ENCODE data around the gene CDH22.

Gene CDH22

GRCh38 chr20:46174469-46175126 lies 133.7 kb downstream of the CDH22 start:
- Mint-ChIP-seq H3K27me3 (peaks cover 87% of the 10 kb centered on the region), H3K27ac (ENCODE audit: low read depth) (no peak overlapping the region), H3K4me3 (no peak overlapping the region), H3K36me3 (ENCODE audit: insufficient read depth) (no peaks in the 10 kb centered on the region), H3K9me3 (no peaks in the 10 kb centered on the region), H3K4me1 (no peaks in the 10 kb centered on the region)
- ATAC-seq (replicated peaks; ENCODE audit: extremely low read depth, poor library complexity, severe bottlenecking) (peak; percentile 72), DNase-seq (ENCODE audit: low spot score in 2 of 2) (peak; percentile 23 to 46)

GRCh38 chr20:46173652-46174468 lies 134.4 kb downstream of the CDH22 start:
- no peaks in the 10 kb centered on the region for H3K36me3 Mint-ChIP-seq (ENCODE audit: insufficient read depth)
- no peak overlapping the region for H3K27ac Mint-ChIP-seq (ENCODE audit: low read depth)
- H3K27me3 Mint-ChIP-seq, result peaks cover 79% of the 10 kb centered on the region
- no peaks in the 10 kb centered on the region for H3K4me1 Mint-ChIP-seq
- ATAC-seq (replicated peaks; ENCODE audit: extremely low read depth, poor library complexity, severe bottlenecking) (no peak), DNase-seq (ENCODE audit: low spot score in 2 of 2) (no peak)
- H3K4me3 Mint-ChIP-seq, result no peak overlapping the region
- no peaks in the 10 kb centered on the region for H3K9me3 Mint-ChIP-seq

GRCh38 chr20:46172961-46173536 lies 135.2 kb downstream of the CDH22 start:
- H3K9me3 Mint-ChIP-seq, result no peaks in the 10 kb centered on the region
- no peak overlapping the region for H3K4me3 Mint-ChIP-seq
- H3K27ac Mint-ChIP-seq (ENCODE audit: low read depth), result no peak overlapping the region
- no peaks in the 10 kb centered on the region for H3K4me1 Mint-ChIP-seq
- no peak for DNase-seq (ENCODE audit: low spot score in 2 of 2)
- ATAC-seq (replicated peaks; ENCODE audit: extremely low read depth, poor library complexity, severe bottlenecking), result no peak
- peaks cover 71% of the 10 kb centered on the region for H3K27me3 Mint-ChIP-seq
- H3K36me3 Mint-ChIP-seq (ENCODE audit: insufficient read depth), result no peaks in the 10 kb centered on the region

- peaks cover 66% of the 10 kb centered on the region for H3K27me3 Mint-ChIP-seq
- H3K4me1 Mint-ChIP-seq, result no peaks in the 10 kb centered on the region
- H3K36me3 Mint-ChIP-seq (ENCODE audit: insufficient read depth), result no peaks in the 10 kb centered on the region
Observed at GRCh38 chr20:46172455-46172854, 135.8 kb downstream of the CDH22 start.

GRCh38 chr20:46171909-46172308 lies 136.4 kb downstream of the CDH22 start:
- Mint-ChIP-seq H3K36me3 (ENCODE audit: insufficient read depth) (no peaks in the 10 kb centered on the region), H3K27ac (ENCODE audit: low read depth) (no peak overlapping the region), H3K4me3 (no peak overlapping the region), H3K9me3 (no peaks in the 10 kb centered on the region), H3K27me3 (peaks cover 68% of the 10 kb centered on the region), H3K4me1 (no peaks in the 10 kb centered on the region)
- DNase-seq (ENCODE audit: low spot score in 2 of 2) (no peak), ATAC-seq (replicated peaks; ENCODE audit: extremely low read depth, poor library complexity, severe bottlenecking) (no peak)

More at GRCh38 chr20:46172455-46172854, 135.8 kb downstream of the CDH22 start:
- ATAC-seq (replicated peaks; ENCODE audit: extremely low read depth, poor library complexity, severe bottlenecking), result no peak
- H3K4me3 Mint-ChIP-seq, result no peak overlapping the region
- DNase-seq (ENCODE audit: low spot score in 2 of 2), result no peak
- no peaks in the 10 kb centered on the region for H3K9me3 Mint-ChIP-seq
- no peak overlapping the region for H3K27ac Mint-ChIP-seq (ENCODE audit: low read depth)

GRCh38 chr20:46171476-46171875 lies 136.8 kb downstream of the CDH22 start:
- Mint-ChIP-seq H3K27ac (ENCODE audit: low read depth) (no peak overlapping the region), H3K36me3 (ENCODE audit: insufficient read depth) (no peaks in the 10 kb centered on the region), H3K9me3 (no peaks in the 10 kb centered on the region), H3K27me3 (peaks cover 68% of the 10 kb centered on the region), H3K4me1 (no peaks in the 10 kb centered on the region), H3K4me3 (no peak overlapping the region)
- ATAC-seq (replicated peaks; ENCODE audit: extremely low read depth, poor library complexity, severe bottlenecking), result no peak
- no peak for DNase-seq (ENCODE audit: low spot score in 2 of 2)

- no peak for DNase-seq (ENCODE audit: low spot score in 2 of 2)
- no peak for ATAC-seq (replicated peaks; ENCODE audit: extremely low read depth, poor library complexity, severe bottlenecking)
Observed at GRCh38 chr20:46169245-46170171, 138.8 kb downstream of the CDH22 start.

GRCh38 chr20:46168438-46168837 lies 139.9 kb downstream of the CDH22 start:
- DNase-seq (ENCODE audit: low spot score in 2 of 2) (no peak), ATAC-seq (replicated peaks; ENCODE audit: extremely low read depth, poor library complexity, severe bottlenecking) (no peak)
- no peaks in the 10 kb centered on the region for H3K36me3 Mint-ChIP-seq (ENCODE audit: insufficient read depth)
- no peaks in the 10 kb centered on the region for H3K9me3 Mint-ChIP-seq
- H3K27me3 Mint-ChIP-seq, result peaks cover 68% of the 10 kb centered on the region
- no peak overlapping the region for H3K27ac Mint-ChIP-seq (ENCODE audit: low read depth)
- no peaks in the 10 kb centered on the region for H3K4me1 Mint-ChIP-seq
- H3K4me3 Mint-ChIP-seq, result no peak overlapping the region

More at GRCh38 chr20:46169245-46170171, 138.8 kb downstream of the CDH22 start:
- H3K4me3 Mint-ChIP-seq, result no peak overlapping the region
- no peaks in the 10 kb centered on the region for H3K36me3 Mint-ChIP-seq (ENCODE audit: insufficient read depth)
- H3K4me1 Mint-ChIP-seq, result no peaks in the 10 kb centered on the region
- H3K27me3 Mint-ChIP-seq, result peaks cover 66% of the 10 kb centered on the region
- H3K27ac Mint-ChIP-seq (ENCODE audit: low read depth), result no peak overlapping the region
- H3K9me3 Mint-ChIP-seq, result no peaks in the 10 kb centered on the region

- ATAC-seq (replicated peaks; ENCODE audit: extremely low read depth, poor library complexity, severe bottlenecking) (no peak), DNase-seq (ENCODE audit: low spot score in 2 of 2) (no peak)
- H3K27ac Mint-ChIP-seq (ENCODE audit: low read depth), result no peak overlapping the region
- H3K36me3 Mint-ChIP-seq (ENCODE audit: insufficient read depth), result no peaks in the 10 kb centered on the region
- H3K27me3 Mint-ChIP-seq, result peaks cover 68% of the 10 kb centered on the region
- no peaks in the 10 kb centered on the region for H3K9me3 Mint-ChIP-seq
- no peak overlapping the region for H3K4me3 Mint-ChIP-seq
- H3K4me1 Mint-ChIP-seq, result no peaks in the 10 kb centered on the region
Observed at GRCh38 chr20:46167080-46167479, 141.2 kb downstream of the CDH22 start.

GRCh38 chr20:46164254-46164653 lies 144.0 kb downstream of the CDH22 start:
- DNase-seq (ENCODE audit: low spot score in 2 of 2) (no peak), ATAC-seq (replicated peaks; ENCODE audit: extremely low read depth, poor library complexity, severe bottlenecking) (no peak)
- no peaks in the 10 kb centered on the region for H3K9me3 Mint-ChIP-seq
- no peak overlapping the region for H3K4me3 Mint-ChIP-seq
- no peak overlapping the region for H3K27ac Mint-ChIP-seq (ENCODE audit: low read depth)
- no peaks in the 10 kb centered on the region for H3K4me1 Mint-ChIP-seq
- H3K27me3 Mint-ChIP-seq, result peaks cover 57% of the 10 kb centered on the region
- H3K36me3 Mint-ChIP-seq (ENCODE audit: insufficient read depth), result no peaks in the 10 kb centered on the region

GRCh38 chr20:46161921-46162320 lies 146.4 kb downstream of the CDH22 start:
- peaks cover 76% of the 10 kb centered on the region for H3K27me3 Mint-ChIP-seq
- no peak overlapping the region for H3K4me3 Mint-ChIP-seq
- no peaks in the 10 kb centered on the region for H3K4me1 Mint-ChIP-seq
- DNase-seq (ENCODE audit: low spot score in 2 of 2), result no peak
- no peak overlapping the region for H3K27ac Mint-ChIP-seq (ENCODE audit: low read depth)
- H3K36me3 Mint-ChIP-seq (ENCODE audit: insufficient read depth), result no peaks in the 10 kb centered on the region
- no peak for ATAC-seq (replicated peaks; ENCODE audit: extremely low read depth, poor library complexity, severe bottlenecking)
- H3K9me3 Mint-ChIP-seq, result no peaks in the 10 kb centered on the region

GRCh38 chr20:46160661-46161060 lies 147.6 kb downstream of the CDH22 start:
- DNase-seq (ENCODE audit: low spot score in 2 of 2) (no peak), ATAC-seq (replicated peaks; ENCODE audit: extremely low read depth, poor library complexity, severe bottlenecking) (no peak)
- no peaks in the 10 kb centered on the region for H3K9me3 Mint-ChIP-seq
- H3K27me3 Mint-ChIP-seq, result peaks cover 69% of the 10 kb centered on the region
- no peaks in the 10 kb centered on the region for H3K4me1 Mint-ChIP-seq
- no peaks in the 10 kb centered on the region for H3K36me3 Mint-ChIP-seq (ENCODE audit: insufficient read depth)
- H3K27ac Mint-ChIP-seq (ENCODE audit: low read depth), result no peak overlapping the region
- H3K4me3 Mint-ChIP-seq, result no peak overlapping the region
